Tibial artery (tissue), 4 donors: ENCODE measurements around the gene PERP.

Experiments
- DNase-seq, 2 donors: peaks; one replicate each; pipeline ENCODE4 v3.0.0-alpha.2; 2019
- H3K27ac ChIP-seq, 2 donors: fragments of 200-600 bp; sonication (generic) in 1 of 2; 1 replicate in 1 of 2; 2 replicates in 1 of 2; pipeline ENCODE4 v1.5.1; 2018 to 2019; ENCODE audit warnings: mild to moderate bottlenecking in 1 of 2
- H3K27me3 ChIP-seq, 2 donors: fragments of 200-600 bp; sonication (generic) in 1 of 2; one replicate each; pipeline versions ENCODE4 v1.5.1 to v1.6.0; 2016 to 2019
- H3K36me3 ChIP-seq, 3 donors: fragments of 200-600 bp; sonication (generic) in 2 of 3; one replicate each; pipeline ENCODE4 v1.5.1; 2016 to 2019; ENCODE audit warnings: mild to moderate bottlenecking in 2 of 3
- H3K4me1 ChIP-seq, 4 donors: fragments of 200-600 bp; sonication (generic) in 2 of 4; 1 replicate in 3 of 4; 2 replicates in 1 of 4; pipeline ENCODE4 v1.5.1; 2016 to 2019
- H3K4me3 ChIP-seq, 2 donors: fragments of 200-600 bp; sonication (generic) in 1 of 2; 1 replicate in 1 of 2; 2 replicates in 1 of 2; pipeline ENCODE4 v1.5.1; 2018 to 2019; ENCODE audit warnings: mild to moderate bottlenecking in 2 of 2
- H3K9me3 ChIP-seq, 3 donors: fragments of 200-600 bp; sonication (generic) in 1 of 3; one replicate each; pipeline ENCODE4 v1.5.1; 2016 to 2019
- CTCF ChIP-seq, 2 experiments: fragments of 200-600 bp in 1 of 2; fragments of 450-650 bp in 1 of 2; IDR thresholded peaks; one replicate each; pipeline ENCODE4 v1.5.1; 2017 to 2019; ENCODE audit warnings: antibody characterized with exemption in 2 of 2, mild to moderate bottlenecking in 1 of 2, moderate library complexity in 1 of 2
- intact Hi-C: fragments of 100-400 bp; cut with DNase I; formaldehyde crosslinking; loops from one replicate; pipeline ENCODE4 v1.15.0; 2023; ENCODE audit warnings: low total_unique reads

PERP gene

GRCh38 chr6:138087593-138088325, 19.5 kb downstream of the PERP start:
- Histone ChIP-seq H3K4me3 (no peak overlapping the region), H3K36me3 (peaks cover 0 to 3% (median 0%) of the 10 kb centered on the region in 3 donors), H3K4me1 (peaks cover 0 to 14% (median 0%) of the 10 kb centered on the region in 4 donors), H3K9me3 (no peaks in the 10 kb centered on the region), H3K27me3 (no peaks in the 10 kb centered on the region), H3K27ac (no peak overlapping the region)
- no peak for TF ChIP-seq CTCF (IDR thresholded peaks at IDR 0.05)
- intact Hi-C loops: loop anchor here (10.0 kb wide), 1 partner anchor 73 kb away; no protein-coding TSS in a partner anchor
- DNase-seq: no peak

GRCh38 chr6:138086573-138087196, 20.5 kb downstream of the PERP start:
- H3K4me1 ChIP-seq: peaks cover 0 to 14% (median 0%) of the 10 kb centered on the region in 4 donors
- H3K36me3 ChIP-seq: peaks cover 0 to 3% (median 0%) of the 10 kb centered on the region in 3 donors
- DNase-seq: no peak
- H3K4me3 ChIP-seq: no peak overlapping the region
- no peak for TF ChIP-seq CTCF (IDR thresholded peaks at IDR 0.05)
- no peak overlapping the region for H3K27ac ChIP-seq
- H3K27me3 ChIP-seq: no peaks in the 10 kb centered on the region
- intact Hi-C loops: loop anchor here (10.0 kb wide), 1 partner anchor 72 kb away; no protein-coding TSS in a partner anchor
- no peaks in the 10 kb centered on the region for H3K9me3 ChIP-seq

GRCh38 chr6:138085839-138086222, 21.4 kb downstream of the PERP start:
- no peak overlapping the region for H3K4me3 ChIP-seq
- peaks cover 0 to 14% (median 0%) of the 10 kb centered on the region in 4 donors for H3K4me1 ChIP-seq
- intact Hi-C loops: loop anchor here (10.0 kb wide), 1 partner anchor 71 kb away; no protein-coding TSS in a partner anchor
- no peak overlapping the region for H3K27ac ChIP-seq
- no peaks in the 10 kb centered on the region for H3K27me3 ChIP-seq
- peaks cover 0 to 3% (median 0%) of the 10 kb centered on the region in 3 donors for H3K36me3 ChIP-seq
- TF ChIP-seq CTCF (IDR thresholded peaks at IDR 0.05): no peak
- no peaks in the 10 kb centered on the region for H3K9me3 ChIP-seq
- DNase-seq: no peak

GRCh38 chr6:138084904-138085838, 22.0 kb downstream of the PERP start:
- no peak overlapping the region for H3K27ac ChIP-seq
- intact Hi-C loops: loop anchor here (10.0 kb wide), 1 partner anchor 70 kb away; no protein-coding TSS in a partner anchor
- DNase-seq: no peak

More at GRCh38 chr6:138084904-138085838, 22.0 kb downstream of the PERP start:
- no peaks in the 10 kb centered on the region for H3K27me3 ChIP-seq
- H3K4me3 ChIP-seq: no peak overlapping the region
- no peaks in the 10 kb centered on the region for H3K9me3 ChIP-seq
- peaks cover 0 to 14% (median 0%) of the 10 kb centered on the region in 4 donors for H3K4me1 ChIP-seq
- TF ChIP-seq CTCF (IDR thresholded peaks at IDR 0.05): no peak
- H3K36me3 ChIP-seq: peaks cover 0 to under 1% (median 0%) of the 10 kb centered on the region in 3 donors
